Suppressor macrophage (primary cell): Measurements from ENCODE around the gene ZNF184.

Experiments
- DNase-seq, 4 experiments: peaks; one replicate each; pipeline ENCODE4 v3.0.0-alpha.2; 2020 to 2022

The ZNF184 gene

GRCh38 chr6:27422651-27423332 lies 50.1 kb downstream of the ZNF184 start:
- no peak for DNase-seq

GRCh38 chr6:27419363-27419762 lies 53.5 kb downstream of the ZNF184 start:
- no peak for DNase-seq

GRCh38 chr6:27415898-27416297 lies 57.0 kb downstream of the ZNF184 start:
- no peak for DNase-seq

DNA sequence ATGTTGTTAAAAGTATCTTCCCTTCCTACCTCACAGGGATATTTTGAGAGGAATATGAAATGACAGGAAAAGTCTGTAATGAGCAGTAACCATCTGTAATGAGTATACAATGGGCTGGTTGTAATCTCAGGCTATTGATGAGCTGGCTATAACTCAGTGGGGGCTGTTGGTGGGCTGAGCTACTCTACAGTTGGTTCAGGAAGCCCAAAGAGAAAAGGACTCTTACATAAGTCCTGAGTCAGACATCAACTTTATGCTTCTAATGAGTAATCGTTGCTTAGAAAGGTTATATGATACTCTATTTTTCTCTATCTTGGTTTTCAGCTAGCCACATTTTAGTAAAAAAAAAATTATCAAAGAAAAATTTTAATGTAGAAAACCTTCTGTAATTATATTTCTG lies 57.9 kb downstream of the ZNF184 start:
- no peak for DNase-seq

- no peak for DNase-seq
Measured at GRCh38 chr6:27414300-27414699, 58.6 kb downstream of the ZNF184 start.

- no peak for DNase-seq
Measured at GRCh38 chr6:27407153-27407814, 65.6 kb downstream of the ZNF184 start.

DNA sequence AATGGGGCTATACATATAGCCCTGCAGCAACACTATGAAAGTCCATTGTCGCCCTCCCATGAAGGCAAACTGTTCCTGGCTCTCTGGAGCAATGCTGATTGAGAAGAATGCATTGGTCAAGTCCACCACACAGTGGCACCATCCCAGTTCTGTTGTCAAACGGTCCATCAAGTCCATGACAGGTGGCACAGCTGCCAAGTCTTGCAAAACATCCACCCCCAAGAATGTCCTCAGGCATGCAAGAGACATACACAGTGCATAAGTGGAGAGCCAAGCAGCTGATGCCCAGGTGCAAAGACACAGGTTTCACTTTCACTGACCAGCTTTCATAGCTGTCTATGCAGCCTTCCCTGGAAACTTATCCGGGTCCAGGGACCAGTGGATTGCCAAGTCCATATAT lies 66.8 kb downstream of the ZNF184 start:
- no peak for DNase-seq

DNA sequence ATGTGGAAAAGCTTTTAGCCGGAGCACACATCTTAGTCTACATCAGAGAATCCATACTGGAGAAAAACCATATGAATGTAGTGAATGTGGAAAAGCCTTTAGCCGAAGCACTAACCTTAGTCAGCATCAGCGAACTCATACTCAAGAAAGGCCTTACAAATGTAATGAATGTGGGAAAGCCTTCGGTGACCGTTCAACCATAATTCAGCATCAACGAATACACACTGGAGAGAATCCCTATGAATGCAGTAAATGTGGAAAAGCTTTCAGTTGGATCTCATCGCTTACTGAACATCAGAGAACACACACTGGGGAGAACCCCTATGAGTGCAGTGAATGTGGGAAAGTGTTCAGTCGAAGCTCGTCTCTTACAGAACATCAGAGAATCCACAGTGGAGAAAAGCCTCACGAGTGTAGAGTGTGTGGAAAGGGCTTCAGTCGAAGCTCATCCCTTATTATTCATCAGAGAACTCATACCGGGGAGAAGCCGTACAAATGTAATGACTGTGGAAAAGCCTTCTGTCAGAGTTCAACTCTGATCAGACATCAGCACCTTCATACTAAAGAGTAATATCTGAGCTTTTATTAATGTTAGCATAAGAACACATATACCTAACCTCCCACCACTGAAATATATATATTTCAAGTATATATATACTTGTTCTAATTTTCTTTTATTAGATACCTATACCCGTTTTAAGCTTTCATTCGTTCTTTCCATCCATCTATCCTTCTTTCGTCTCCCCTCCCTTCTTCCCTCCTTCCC lies 71.8 kb downstream of the ZNF184 start:
- DNase-seq = no peak
